K562 (cell line): ENCODE results near the gene FST. TPM values are rescaled to one million over a fixed set of nuclear protein-coding genes. Genes with fewer than 3 reads are reported as not detected.

Experiments used
- FOXK2 ChIP-seq, 2 experiments: fragments of 450-650 bp; IDR thresholded peaks in 1 of 2; conservative IDR thresholded peaks in 1 of 2; 2 replicates each; pipeline ENCODE4 v1.6.1; 2016; ENCODE audit warnings: low read depth in 2 of 2, mild to moderate bottlenecking in 1 of 2
- GTF2B ChIP-seq: IDR thresholded peaks from 2 replicates; pipeline ENCODE4 v1.6.1; 2011; ENCODE audit not compliant: insufficient read length; ENCODE audit errors: extremely low read depth
- HSF4 ChIP-seq: fragments of 250-450 bp; sonication (Bioruptor Pico); IDR thresholded peaks from 2 replicates; pipeline ENCODE4 v2.1.2; 2022; ENCODE audit warnings: mild to moderate bottlenecking, moderate library complexity, borderline replicate concordance
- RAD51 ChIP-seq: fragments of 450-650 bp; IDR thresholded peaks from 2 replicates; pipeline ENCODE4 v1.7.1; 2016; ENCODE audit warnings: low read depth, mild to moderate bottlenecking, borderline replicate concordance
- SIN3A ChIP-seq, 2 experiments: fragments of 150-350 bp in 1 of 2; IDR thresholded peaks; 2 replicates each; pipeline ENCODE4 v1.6.1; 2011 to 2016; ENCODE audit warnings: borderline replicate concordance in 2 of 2, low read depth in 2 of 2, low read length in 2 of 2, mild to moderate bottlenecking in 2 of 2, moderate library complexity in 2 of 2; ENCODE audit not compliant: control insufficient read depth in 1 of 2
- SIRT6 ChIP-seq: IDR thresholded peaks from one replicate; pipeline ENCODE4 v1.6.1; 2012; ENCODE audit warnings: low read depth, mild to moderate bottlenecking, control low read depth, inconsistent platforms, low read length, moderate library complexity
- SMAD2 ChIP-seq: fragments of 150-350 bp; IDR thresholded peaks from 2 replicates; pipeline ENCODE4 v1.6.1; 2014; ENCODE audit warnings: low read depth, mild to moderate bottlenecking, low read length
- SRSF1 ChIP-seq: fragments of 200-400 bp; formaldehyde crosslinking; IDR thresholded peaks from 2 replicates; pipeline ENCODE4 v1.6.1; 2017; ENCODE audit warnings: mild to moderate bottlenecking, low read depth, low read length, moderate library complexity
- ZEB2 ChIP-seq: fragments of 450-650 bp; IDR thresholded peaks from 2 replicates; pipeline ENCODE4 v1.6.1; 2016
- ZNF395 ChIP-seq: fragments of 200-800 bp; sonication (Bioruptor generic); IDR thresholded peaks from 2 replicates; pipeline ENCODE4 v1.6.1; 2017; ENCODE audit warnings: missing genetic modification characterization, missing compliant biosample characterization
- ZNF407 ChIP-seq: fragments of 450-650 bp; IDR thresholded peaks from 2 replicates; pipeline ENCODE4 v1.6.1; 2016; ENCODE audit warnings: low read depth
- polyA plus RNA-seq, 8 experiments: library from polyadenylated mRNA; depleted of rRNA in 4 of 8; stranded (reverse) in 5 of 8; unstranded in 3 of 8; fragments of >200 nt; fragmentation: Nextera tagmentation in 2 of 8; fragmentation: Illumina TruSeq in 1 of 8; extraction: Ambion mirVana in 2 of 8; extraction: Trizol in 1 of 8; gene quantifications; 2 replicates each; pipeline versions ENCODE4 v1.2.1 to v1.2.3, GENCODE V29; 2011 to 2014; ENCODE audit warnings: inconsistent platforms in 1 of 8, missing spikeins in 1 of 8
- total RNA-seq, 7 experiments: library from RNA; depleted of rRNA in 6 of 7; stranded (reverse); fragments of >200 nt in 6 of 7; fragmentation: Illumina TruSeq in 2 of 7; extraction: Trizol in 2 of 7; gene quantifications; 2 replicates each; pipeline versions ENCODE4 v1.2.1 to v1.2.3, GENCODE V29; 2011 to 2021; ENCODE audit warnings: low replicate concordance in 1 of 7

FST gene
- total and polyA plus RNA-seq, 9 of the 15 experiments (the other 6 are each of a cell fraction or from before 2014, with no cell fraction given): 0.03 to 0.27 TPM; not detected in 7

- TF ChIP-seq ZNF407 (no peak), SIN3A (IDR thresholded peaks at IDR 0.05; ENCODE audit: borderline replicate concordance in 2 of 2, control insufficient read depth in 1 of 2, low read depth in 2 of 2, low read length in 2 of 2) (no peak), SRSF1 (no peak), RAD51 (no peak), ZNF395 (no peak), SIRT6 (no peak), ZEB2 (no peak), FOXK2 (conservative IDR thresholded peaks at IDR 0.05 in 1 of 2, IDR thresholded peaks at IDR 0.05 in 1 of 2; ENCODE audit: low read depth in 2 of 2) (no peak), GTF2B (no peak), HSF4 (no peak), SMAD2 (no peak)
Measured at GRCh38 chr5:53481887-53482716, 1.7 kb downstream of the FST start (continued).
